Measurements from ENCODE around the gene GDF11. TPM values are rescaled to one million over a fixed set of nuclear protein-coding genes. Genes with fewer than 3 reads are reported as not detected.

Gene GDF11
- polyA plus RNA-seq, 1 of the 3 experiments (the other 2 are of a cell fraction) = 9.4 TPM

- H4K20me1 ChIP-seq (ENCODE audit: insufficient read depth) = no peaks in the 10 kb centered on the region
- WGBS (ENCODE audit: low lambda C conversion rate) = 92% methylated on average over 2 of the region's 2 CpGs
- ChIA-PET CTCF (interaction anchor here (0.8 to 19.8 kb wide), 3 partner anchors 8 to 141 kb away, joined by 3 to 358 read pairs (median 7); partner anchors contain the start of gene GDF11), POLR2A (no interaction called here)
- H3K4me2 ChIP-seq = no peak overlapping the region
- no peak overlapping the region for H3K4me3 ChIP-seq (ENCODE audit: low read depth in 2 of 2, low read length in 1 of 2)
- no peak overlapping the region for H3K27ac ChIP-seq (ENCODE audit: low read depth in 2 of 2, low read length in 1 of 2)
- H2AFZ ChIP-seq (ENCODE audit: low read depth) = no peak overlapping the region
- TF ChIP-seq, protein P1, sequence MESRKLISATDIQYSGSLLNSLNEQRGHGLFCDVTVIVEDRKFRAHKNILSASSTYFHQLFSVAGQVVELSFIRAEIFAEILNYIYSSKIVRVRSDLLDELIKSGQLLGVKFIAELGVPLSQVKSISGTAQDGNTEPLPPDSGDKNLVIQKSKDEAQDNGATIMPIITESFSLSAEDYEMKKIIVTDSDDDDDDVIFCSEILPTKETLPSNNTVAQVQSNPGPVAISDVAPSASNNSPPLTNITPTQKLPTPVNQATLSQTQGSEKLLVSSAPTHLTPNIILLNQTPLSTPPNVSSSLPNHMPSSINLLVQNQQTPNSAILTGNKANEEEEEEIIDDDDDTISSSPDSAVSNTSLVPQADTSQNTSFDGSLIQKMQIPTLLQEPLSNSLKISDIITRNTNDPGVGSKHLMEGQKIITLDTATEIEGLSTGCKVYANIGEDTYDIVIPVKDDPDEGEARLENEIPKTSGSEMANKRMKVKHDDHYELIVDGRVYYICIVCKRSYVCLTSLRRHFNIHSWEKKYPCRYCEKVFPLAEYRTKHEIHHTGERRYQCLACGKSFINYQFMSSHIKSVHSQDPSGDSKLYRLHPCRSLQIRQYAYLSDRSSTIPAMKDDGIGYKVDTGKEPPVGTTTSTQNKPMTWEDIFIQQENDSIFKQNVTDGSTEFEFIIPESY (IDR thresholded peaks at IDR 0.05; ENCODE audit: borderline replicate concordance, low read depth) = no peak
- TF ChIP-seq PBX3 (IDR thresholded peaks at IDR 0.05) = no peak
- TF ChIP-seq MAX (IDR thresholded peaks at IDR 0.05; ENCODE audit: low read depth) = no peak
- no peak for TF ChIP-seq TEAD4 (IDR thresholded peaks at IDR 0.05; ENCODE audit: borderline replicate concordance, insufficient read depth)
- no peak for TF ChIP-seq NFIC (IDR thresholded peaks at IDR 0.05; ENCODE audit: borderline replicate concordance)
- TF ChIP-seq YY1 (IDR thresholded peaks at IDR 0.05; ENCODE audit: low read depth) = no peak
- TF ChIP-seq, protein P2, sequence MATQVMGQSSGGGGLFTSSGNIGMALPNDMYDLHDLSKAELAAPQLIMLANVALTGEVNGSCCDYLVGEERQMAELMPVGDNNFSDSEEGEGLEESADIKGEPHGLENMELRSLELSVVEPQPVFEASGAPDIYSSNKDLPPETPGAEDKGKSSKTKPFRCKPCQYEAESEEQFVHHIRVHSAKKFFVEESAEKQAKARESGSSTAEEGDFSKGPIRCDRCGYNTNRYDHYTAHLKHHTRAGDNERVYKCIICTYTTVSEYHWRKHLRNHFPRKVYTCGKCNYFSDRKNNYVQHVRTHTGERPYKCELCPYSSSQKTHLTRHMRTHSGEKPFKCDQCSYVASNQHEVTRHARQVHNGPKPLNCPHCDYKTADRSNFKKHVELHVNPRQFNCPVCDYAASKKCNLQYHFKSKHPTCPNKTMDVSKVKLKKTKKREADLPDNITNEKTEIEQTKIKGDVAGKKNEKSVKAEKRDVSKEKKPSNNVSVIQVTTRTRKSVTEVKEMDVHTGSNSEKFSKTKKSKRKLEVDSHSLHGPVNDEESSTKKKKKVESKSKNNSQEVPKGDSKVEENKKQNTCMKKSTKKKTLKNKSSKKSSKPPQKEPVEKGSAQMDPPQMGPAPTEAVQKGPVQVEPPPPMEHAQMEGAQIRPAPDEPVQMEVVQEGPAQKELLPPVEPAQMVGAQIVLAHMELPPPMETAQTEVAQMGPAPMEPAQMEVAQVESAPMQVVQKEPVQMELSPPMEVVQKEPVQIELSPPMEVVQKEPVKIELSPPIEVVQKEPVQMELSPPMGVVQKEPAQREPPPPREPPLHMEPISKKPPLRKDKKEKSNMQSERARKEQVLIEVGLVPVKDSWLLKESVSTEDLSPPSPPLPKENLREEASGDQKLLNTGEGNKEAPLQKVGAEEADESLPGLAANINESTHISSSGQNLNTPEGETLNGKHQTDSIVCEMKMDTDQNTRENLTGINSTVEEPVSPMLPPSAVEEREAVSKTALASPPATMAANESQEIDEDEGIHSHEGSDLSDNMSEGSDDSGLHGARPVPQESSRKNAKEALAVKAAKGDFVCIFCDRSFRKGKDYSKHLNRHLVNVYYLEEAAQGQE (IDR thresholded peaks at IDR 0.05; ENCODE audit: low read depth, low read length) = no peak
- no peak for TF ChIP-seq RCOR1 (IDR thresholded peaks at IDR 0.05; ENCODE audit: low read length)
- TF ChIP-seq ELF1 (IDR thresholded peaks at IDR 0.05) = no peak
- H3K9me3 ChIP-seq = no peaks in the 10 kb centered on the region
- no peaks in the 10 kb centered on the region for H3K27me3 ChIP-seq (ENCODE audit: insufficient read depth)
- H3F3A ChIP-seq (replicated peaks; ENCODE audit: insufficient read depth) = peaks cover 10% of the 10 kb centered on the region
- no peak for DNase-seq
- H3K36me3 ChIP-seq (replicated peaks in 1 of 2; ENCODE audit: control insufficient read depth in 1 of 2, insufficient read depth in 2 of 2, low read length in 1 of 2) = peaks cover 55 to 92% of the 10 kb centered on the region in 2 experiments
- peaks cover 26% of the 10 kb centered on the region; the same call in 1 of the 2 replicates for H3K79me2 ChIP-seq (ENCODE audit: insufficient read depth)
- no peak overlapping the region for H3K9ac ChIP-seq
- H3K4me1 ChIP-seq (ENCODE audit: control insufficient read depth in 1 of 2, insufficient read depth in 2 of 2, low read depth in 1 of 2, low read length in 1 of 2) = no peaks in the 10 kb centered on the region
- no peaks in the 10 kb centered on the region for H3K9me2 ChIP-seq
These were observed 46.2 kb downstream of the GDF11 start for GRCh38 chr12:55789171-55789570.

GRCh38 chr12:55789893-55790292 lies 47.0 kb downstream of the GDF11 start:
- H3K9ac ChIP-seq = no peak overlapping the region
- no peak overlapping the region for H2AFZ ChIP-seq (ENCODE audit: low read depth)
- peaks cover 27% of the 10 kb centered on the region; the same call in 1 of the 2 replicates for H3K79me2 ChIP-seq (ENCODE audit: insufficient read depth)
- no peak overlapping the region for H3K27ac ChIP-seq (ENCODE audit: low read depth in 2 of 2, low read length in 1 of 2)
- H3K36me3 ChIP-seq (replicated peaks in 1 of 2; ENCODE audit: control insufficient read depth in 1 of 2, insufficient read depth in 2 of 2, low read length in 1 of 2) = peaks cover 55 to 91% of the 10 kb centered on the region in 2 experiments
- DNase-seq = no peak
- H3K4me3 ChIP-seq (ENCODE audit: low read depth in 2 of 2, low read length in 1 of 2) = no peak overlapping the region
- no peaks in the 10 kb centered on the region for H3K4me1 ChIP-seq (ENCODE audit: control insufficient read depth in 1 of 2, insufficient read depth in 2 of 2, low read depth in 1 of 2, low read length in 1 of 2)
- H3K27me3 ChIP-seq (ENCODE audit: insufficient read depth) = no peaks in the 10 kb centered on the region
- H3K9me2 ChIP-seq = no peaks in the 10 kb centered on the region
- no peaks in the 10 kb centered on the region for H4K20me1 ChIP-seq (ENCODE audit: insufficient read depth)
- 97% methylated on average over 4 of the region's 4 CpGs for WGBS (ENCODE audit: low lambda C conversion rate)
- CTCF ChIA-PET = interaction anchor here (19.8 kb wide), 1 partner anchor 49 kb away, joined by 358 read pairs; the partner anchor contains the start of gene GDF11
- POLR2A ChIA-PET = no interaction called here
- H3K9me3 ChIP-seq = no peaks in the 10 kb centered on the region
- no peak overlapping the region for H3K4me2 ChIP-seq
- peaks cover 6% of the 10 kb centered on the region for H3F3A ChIP-seq (replicated peaks; ENCODE audit: insufficient read depth)
- TF ChIP-seq FOXM1 (IDR thresholded peaks at IDR 0.05; ENCODE audit: low read depth) (no peak), IRF3 (IDR thresholded peaks at IDR 0.05; ENCODE audit: low read depth, low read length) (no peak), TEAD4 (IDR thresholded peaks at IDR 0.05; ENCODE audit: borderline replicate concordance, insufficient read depth) (no peak), TAF1 (IDR thresholded peaks at IDR 0.05; ENCODE audit: borderline replicate concordance, low read depth, low read length) (no peak), RFX5 (IDR thresholded peaks at IDR 0.05; ENCODE audit: low read length) (no peak), RAD21 (IDR thresholded peaks at IDR 0.05; ENCODE audit: low read length) (no peak), NRF1 (IDR thresholded peaks at IDR 0.05; ENCODE audit: low read depth, low read length) (no peak), GABPA (IDR thresholded peaks at IDR 0.05; ENCODE audit: low read depth) (no peak)
- TF ChIP-seq, protein P2 (IDR thresholded peaks at IDR 0.05; ENCODE audit: low read depth, low read length) = no peak

Data from SK-N-SH (cell line).